ENCODE measurements around the gene ART1.

GRCh38 chr11:3709977-3710376, 65.0 kb downstream of the ART1 start:
- no peak for TF ChIP-seq POLR2A (IDR thresholded peaks at IDR 0.05)
- TF ChIP-seq EP300 (IDR thresholded peaks at IDR 0.05) = no peak
- no peak for TF ChIP-seq CTCF (IDR thresholded peaks at IDR 0.05)

Measured in ovary (tissue), 3 donors.